DMS153 treated with DMSO at 0.1 percent for 48 hours (cell line): ENCODE data around the gene RAB3A.
"Not testable (repeated sequence)": the region's sequence is repeated elsewhere in the genome, so short reads cannot be mapped to it uniquely, and the experiment has no call there.

ENCODE experiments used
- DNase-seq: peaks from one replicate; lab custom pipeline; 2025; ENCODE audit not compliant: unreplicated experiment; lab: John Stamatoyannopoulos, UW

The RAB3A gene

DNA sequence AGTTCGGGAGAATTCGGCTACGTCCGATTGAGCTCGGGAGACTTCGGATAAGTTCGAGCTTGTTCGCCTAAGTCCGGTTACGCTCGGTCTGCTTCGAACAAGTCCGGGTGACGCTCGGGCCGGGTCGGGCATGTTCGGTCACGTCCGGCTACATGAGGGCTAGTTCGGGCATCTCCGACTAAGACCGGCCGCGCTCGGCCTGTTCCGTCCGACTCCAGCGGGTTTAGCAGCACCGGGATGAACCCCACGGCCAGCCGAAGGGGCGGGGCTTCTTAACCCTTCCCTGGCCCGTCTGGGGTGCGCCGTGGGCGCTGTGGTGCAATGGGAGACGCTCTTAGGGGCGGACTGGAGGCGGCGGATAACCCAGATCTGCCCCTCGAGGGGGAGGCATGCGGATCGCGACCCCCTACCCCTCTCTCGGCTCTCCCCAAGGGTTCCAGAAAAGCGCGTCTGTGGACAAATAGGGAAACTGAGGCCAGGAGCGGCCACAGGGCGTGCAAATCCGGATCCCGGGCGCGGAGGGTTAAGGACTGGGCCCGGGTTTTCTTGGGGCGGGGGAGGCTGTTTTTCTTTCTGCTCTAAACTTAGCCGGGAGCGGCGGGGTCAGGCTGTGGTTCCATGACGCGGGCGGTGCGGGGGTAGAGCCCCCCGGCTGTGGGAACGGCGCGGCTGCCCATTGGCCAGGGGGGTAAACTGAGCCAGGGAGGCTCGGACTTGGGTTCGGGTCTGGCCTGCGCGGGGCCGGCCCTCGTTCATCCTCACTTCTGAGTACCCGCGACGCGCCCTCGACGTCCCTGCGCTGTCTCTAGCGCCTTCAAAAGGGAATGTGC lies 20.9 kb upstream of the RAB3A start:
- peak; percentile 84 for DNase-seq

DNA sequence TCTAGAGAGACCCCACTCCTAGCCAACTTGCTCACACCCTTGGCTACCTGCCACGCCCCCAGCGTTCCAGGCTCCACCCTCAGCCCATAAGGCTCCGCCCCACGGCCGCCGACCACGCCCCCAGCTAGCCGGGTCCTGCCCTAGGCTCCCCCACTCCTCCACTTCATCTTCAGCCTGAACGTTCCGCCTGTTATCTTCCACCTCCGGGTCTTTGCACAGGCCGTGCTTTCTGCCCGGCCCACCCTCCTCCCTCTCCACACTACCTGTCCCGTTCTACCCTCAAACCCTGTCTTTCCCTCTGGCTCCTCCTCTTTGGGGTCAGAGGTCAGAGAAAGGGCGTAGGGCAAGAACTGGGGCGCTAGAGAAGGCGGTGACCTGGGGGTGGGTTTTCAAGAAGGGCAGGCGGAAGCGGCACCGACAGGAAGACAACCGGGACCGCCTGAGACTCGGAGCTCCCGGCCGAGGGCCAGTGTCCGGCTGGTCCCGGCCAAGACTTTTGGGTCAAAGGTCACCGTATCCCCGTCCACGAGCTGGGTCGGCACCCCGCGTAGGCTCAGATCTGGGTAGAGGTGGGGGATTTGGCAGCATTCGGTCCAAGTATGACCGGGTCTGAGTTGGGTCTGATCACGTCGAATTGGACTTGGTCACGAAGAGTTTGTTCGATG lies 20.1 kb upstream of the RAB3A start:
- peak; percentile 21 for DNase-seq

DNA sequence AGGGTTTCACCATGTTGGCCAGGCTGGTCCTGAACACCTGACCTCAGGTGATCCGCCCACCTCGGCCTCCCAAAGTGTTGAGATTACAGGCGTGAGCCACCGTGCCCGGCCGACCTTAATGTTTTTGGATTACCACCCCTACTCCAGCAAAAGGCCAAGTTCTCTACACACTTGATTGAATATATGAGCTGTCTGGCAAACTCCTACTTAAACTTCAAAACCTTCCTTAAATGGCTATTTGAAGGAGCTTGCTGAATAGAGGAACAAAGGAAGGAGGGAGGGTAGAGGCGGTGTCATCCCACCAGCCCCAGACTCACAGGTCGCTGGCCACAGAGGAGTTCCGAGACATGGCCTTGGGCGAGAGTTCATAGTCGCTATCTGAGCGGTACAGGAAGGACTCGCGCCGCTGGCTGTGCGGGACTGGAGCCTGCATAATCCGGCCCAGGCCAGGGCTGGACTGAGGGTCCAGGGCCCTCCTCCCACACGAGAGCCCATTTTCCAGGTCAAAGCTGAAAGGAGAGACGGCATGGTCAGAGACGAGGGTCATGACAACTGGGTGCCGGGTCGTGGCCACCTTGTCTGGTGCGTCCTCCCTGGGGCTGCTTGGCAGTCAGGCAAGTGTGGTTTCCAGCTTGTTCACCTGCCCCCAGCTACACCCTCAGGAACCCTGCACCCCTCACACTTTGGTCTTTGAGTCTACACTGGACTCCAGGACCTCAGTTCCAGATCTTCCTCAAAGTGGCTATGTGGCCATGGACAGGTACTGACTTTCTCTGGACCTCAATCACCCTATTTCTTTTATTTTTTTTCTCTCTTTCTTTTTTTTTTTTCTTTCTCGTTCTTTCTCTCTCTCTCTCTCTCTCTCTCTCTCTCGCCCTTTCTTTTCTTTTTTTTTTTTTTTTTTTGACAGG lies 18.2 kb upstream of the RAB3A start:
- no peak for DNase-seq

DNA sequence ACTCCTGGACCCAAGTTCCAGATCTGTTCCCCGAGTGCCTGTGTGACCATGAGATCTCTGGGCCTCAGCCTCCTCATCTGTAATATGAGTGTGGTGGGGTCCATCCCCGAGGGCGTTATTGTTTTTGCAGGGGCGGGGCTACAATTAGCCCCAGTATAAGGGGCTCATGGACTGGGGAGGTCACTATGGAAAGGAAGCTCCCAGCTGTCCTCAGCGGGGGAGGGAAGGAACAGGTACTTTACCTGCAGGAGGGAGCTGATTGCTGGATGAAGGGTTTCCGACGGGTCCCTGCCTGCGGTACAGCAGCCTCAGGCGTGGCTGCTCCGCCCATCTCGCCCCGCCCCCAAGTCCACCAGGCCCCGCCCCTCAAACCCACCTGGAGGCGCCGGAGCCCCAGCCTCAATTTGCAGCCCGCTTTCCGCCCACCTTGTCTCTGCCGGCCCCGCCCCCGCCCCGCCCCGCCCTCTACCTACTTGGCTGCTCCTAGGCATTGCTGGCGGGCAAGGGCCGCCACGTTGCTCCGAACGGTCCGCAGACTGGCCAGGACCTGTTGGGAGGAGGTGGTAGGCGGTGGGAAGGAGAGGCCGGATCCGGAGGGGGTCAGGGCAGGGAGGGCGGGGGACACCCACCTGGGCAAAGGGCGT lies 16.9 kb upstream of the RAB3A start:
- DNase-seq = no peak

DNA sequence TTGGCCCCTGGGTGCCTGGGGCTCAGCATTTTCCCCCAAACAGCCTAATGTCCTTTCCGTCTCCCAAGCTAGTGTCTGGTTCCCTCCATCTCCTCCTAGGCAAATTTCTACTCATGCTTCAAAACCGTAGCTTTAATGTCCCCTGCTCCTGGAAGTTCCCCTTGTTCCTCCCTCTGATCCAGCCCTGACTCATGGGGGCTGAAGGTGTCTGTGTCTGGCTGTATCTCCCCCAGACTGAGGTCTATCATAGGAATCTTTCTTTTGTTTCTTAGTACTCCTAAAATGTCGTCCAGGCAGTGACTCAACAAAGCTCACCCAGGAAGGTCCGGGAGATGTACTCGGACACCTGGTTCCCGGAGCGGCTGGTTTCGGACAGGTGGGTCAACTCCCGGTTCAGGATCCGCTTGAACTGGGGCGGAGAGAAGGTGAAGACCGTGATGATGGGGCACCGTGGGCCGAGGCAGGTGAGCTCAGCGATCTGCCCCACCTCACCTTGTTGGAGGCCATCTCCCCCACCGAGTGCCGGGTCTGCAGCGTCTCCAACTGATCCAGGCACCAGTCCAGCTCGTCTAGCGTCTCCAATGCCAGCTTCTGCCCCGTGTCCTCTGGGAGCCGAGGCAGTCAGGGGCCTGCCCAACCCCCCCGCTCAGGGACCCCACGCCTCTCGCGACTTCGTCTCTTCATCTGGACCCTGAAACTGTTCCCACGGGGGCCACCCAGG lies 16.2 kb upstream of the RAB3A start:
- no peak for DNase-seq

DNA sequence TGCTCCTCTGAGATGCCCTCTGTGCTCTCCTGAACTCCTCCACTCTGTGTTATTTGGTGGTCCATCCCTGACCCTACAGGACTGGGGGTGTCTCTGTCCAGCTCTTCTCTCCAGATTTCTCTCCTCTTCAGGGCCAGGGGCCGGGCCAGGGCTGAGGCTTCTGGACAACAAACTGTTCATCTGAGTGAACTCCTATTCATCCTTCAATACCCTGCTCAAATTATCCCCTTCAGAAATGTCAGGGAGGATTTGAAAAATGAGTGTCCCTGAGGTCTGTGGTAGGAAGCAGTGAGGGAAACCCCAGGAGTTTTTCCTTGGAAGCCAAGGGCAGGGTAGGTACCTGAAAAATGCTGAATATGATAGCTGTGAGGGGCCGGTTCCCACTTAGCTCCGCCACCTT lies 14.8 kb upstream of the RAB3A start:
- DNase-seq = no peak

DNA sequence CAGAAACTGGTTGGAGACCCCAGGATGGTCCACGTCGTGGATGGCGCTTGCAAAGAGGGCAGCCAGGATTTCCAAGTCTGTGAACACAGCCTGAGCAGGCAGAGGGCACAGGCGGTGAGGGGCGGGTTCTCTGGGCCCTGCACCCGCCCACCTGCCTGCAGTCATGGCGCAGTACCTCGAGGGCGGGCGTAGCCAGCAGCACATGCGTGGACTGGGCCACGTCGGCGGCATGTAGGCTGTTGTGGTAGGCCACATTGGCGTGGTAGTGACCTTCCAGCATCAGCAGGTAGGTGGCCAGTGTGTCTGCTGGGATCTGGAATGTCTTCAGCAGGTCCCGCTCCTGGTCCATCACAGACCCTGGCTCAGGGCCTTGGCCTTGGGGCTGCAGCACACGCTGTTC lies 14.3 kb upstream of the RAB3A start:
- no peak for DNase-seq

DNA sequence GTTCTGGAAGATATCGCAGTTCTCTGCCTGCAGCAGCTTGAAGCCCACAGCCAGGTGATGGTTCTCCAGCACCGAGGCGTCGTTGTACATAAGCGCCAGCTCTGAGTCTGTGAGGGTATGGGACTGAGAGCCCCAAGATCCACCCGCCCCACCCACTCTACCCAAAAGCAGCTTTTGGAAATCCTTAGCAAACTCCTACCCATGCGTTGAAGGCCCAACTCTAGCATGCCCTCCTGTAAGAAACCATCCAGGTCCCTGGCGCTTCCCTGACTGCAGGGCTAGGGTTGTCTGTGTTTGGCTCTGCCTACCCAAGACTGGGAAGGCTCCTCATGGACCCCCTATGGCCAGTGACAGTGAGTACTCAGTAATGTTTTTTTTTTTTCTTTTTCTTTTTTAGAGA lies 12.9 kb upstream of the RAB3A start:
- no peak for DNase-seq

DNA sequence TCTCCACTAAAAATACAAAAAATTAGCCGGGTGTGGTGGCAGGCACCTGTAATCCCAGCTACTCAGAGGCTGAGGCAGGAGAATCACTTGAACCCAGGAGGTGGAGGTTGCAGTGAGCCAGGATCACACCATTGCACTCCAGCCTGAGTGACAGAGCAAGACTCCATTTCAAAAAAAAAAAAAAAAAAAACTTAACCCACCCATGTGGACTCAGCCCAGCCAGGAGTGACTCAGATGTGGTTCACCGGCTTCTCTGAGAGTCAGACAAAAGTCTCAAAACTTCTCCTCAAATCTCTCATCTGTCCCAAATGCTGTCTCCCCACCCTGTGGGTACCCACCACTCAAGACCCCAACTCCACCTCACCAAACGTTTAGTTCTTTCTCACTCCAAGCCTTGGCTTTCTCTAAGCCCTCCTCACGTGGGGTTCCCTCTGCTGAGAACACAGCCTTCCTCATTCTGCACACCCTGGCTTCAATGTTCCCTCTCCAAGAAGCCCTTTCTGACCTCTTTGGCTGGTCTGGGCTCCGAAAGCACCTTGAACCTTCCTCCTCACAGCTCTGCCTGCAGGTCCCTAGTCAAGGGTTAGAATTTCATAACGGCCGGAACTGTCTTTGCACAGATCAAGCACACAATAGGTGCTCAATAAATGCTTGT lies 11.1 kb upstream of the RAB3A start:
- no peak for DNase-seq

DNA sequence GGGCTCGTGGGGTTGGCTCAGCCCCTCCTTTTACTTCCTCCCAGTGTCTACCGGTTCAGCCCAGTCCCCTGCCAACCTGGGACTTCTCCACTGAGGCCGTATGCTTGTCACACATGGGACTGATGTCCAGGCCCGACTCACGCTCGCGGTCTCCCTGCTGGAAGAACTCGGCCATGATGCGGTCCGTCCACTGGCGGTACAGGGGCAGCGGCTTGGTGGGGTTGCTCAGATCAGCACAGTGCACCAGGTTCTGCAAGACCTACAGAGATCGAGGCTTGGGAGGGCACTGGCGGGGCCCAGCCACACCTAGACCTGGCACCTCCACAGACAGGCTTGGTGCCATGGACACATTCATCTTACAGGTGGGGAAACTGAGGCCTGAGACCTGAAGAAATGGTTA lies 7.8 kb upstream of the RAB3A start:
- DNase-seq = no peak

DNA sequence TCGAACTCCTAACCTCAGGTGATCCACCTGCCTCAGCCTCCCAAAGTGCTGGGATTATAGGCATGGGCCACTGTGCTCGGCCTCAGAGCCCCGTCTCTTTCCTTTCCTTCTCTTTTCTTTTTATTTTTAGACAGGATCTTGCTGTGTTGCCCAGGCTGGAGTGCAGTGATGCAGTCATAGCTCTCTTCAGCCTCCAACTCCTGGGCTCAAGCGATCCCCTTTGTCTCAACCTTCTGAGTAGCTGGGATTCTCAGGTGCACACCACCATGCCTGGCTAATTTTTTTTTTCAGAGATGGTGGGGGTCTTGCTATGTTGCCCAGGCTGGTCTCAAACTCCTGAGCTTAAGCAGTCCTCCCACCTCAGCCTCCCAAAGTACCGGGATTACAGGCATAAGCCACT lies 6.1 kb upstream of the RAB3A start:
- not testable (repeated sequence) for DNase-seq

DNA sequence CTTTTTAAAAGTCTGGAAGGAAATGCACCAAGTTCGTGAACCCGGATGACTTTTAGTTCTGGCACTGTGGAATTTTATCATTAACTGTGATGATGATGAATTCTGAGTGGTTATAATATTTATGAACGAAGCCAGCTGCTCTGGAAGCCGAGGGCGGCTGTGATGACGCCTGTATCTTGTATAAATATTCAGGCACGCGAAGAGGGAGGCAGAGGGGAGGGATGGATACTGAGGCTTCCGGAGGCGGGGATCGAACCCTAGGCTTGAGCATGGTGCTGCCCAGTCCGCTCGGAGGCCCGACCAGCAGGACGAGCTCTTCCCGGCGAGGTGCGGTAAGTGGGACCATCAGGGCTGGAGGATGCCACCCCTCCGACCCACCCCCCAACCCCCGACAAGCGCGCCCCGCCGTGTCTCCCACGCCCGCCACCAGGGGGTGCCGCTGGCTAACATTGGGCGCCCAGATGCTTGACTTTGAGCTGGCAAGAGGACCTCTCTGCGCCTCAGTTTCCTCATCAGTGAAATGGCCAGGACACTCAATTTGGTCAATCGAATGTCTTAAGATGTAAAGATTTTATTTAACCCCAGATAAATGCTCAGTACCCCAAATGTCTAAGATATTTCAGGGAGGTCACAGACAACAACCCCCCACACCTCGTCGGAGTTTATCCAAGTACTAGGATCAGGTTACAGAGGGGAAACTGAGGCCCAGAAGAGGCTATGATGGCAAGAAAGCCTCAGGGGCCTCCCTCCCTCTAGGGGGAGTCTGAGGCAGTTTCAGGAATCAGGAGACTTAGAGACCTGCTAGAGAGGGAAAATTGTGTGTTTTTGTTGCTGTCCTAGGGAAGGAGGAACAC lies 4.5 kb upstream of the RAB3A start:
- no peak for DNase-seq

DNA sequence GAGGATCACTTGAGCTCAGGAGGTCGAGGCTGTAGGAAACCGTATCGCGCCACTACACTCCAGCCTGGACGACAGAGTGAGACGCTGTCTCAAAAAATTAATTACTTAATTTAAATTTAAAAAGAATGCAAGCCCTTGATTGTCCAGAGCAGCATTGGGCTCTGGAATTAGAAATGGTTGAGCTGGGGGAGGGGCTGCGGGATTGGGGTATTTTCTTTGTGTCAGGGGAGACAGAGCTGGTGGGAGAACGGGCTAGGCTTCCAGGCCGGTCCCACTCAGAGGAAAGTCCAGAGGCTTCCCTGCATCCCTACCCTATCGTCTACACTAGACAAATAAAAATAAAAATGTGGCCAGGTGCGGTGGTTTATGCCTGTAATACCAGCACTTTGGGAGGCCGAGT lies 2.2 kb upstream of the RAB3A start:
- no peak for DNase-seq

DNA sequence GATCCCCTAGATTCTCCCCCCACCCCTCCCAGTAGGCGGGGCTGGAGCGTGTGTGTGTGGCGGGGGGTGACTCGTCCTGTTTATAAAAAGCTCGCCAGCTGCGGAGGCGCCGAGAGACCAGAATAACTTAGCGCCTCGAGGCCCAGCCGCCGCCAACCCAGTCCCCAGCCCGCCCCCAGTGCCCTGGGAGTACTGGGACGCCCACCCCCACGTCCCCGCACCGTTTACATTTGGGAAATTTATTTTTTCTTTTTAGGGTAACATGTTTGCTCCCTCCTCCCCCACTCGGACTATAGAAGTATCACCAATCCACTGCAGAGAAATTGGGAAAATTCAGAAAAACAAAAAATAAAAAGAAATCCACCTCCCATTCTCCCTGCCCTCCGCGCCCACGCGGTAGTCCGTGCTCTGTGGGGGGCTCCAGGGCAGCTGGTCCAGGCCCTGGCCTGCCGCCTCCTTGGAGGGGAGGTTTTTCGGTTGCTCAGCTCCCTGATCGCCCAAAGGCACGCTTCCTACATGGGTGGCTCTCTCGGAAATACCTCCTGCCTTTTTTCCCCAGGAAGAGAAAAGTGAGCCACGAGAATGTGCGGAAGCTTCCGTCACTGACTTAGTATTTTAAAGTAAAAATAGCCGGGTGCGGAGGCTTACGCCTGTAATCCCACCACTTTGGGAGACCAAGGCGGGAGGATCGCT lies 1.5 kb upstream of the RAB3A start:
- DNase-seq = no peak

DNA sequence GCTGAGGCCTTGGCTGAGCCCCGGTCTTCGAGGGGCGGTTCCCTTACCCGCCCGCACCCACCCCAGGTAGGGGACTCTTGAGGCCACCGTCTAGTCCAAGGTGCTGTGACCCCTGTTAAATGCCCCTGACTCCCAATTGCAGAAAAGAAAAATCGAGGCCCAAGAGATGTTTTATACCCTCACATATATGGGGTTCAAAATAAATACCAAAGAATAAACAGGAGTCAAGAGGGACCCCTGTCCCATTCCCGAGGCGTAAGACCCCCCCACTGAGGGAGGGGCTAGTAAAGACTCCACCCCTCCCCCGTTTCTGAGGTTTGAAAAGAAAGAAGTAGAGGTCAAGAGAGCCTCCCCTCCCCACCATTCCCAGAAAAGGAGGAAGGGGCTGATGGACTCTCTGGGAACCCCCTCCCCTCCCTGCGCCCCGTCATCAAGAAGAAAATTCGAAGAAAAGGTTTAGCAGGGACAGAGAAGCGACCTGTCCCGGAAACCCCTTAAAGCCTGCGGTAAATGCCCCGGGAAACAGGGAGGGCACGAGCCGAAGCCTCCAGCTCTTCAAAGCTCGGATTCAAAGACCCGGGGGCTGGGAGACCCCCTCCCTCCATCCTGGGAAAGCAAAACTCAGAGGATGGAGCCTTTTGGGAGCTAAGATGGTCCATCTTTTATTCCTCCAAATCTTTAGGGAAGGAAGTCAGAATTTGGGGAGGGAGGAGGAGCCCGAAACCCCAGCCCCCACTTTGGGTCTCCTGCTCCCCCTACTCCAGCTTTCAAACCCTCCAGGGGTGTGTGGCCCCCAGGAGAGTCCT lies 755 bp upstream of the RAB3A start:
- peak; percentile 68 for DNase-seq

DNA sequence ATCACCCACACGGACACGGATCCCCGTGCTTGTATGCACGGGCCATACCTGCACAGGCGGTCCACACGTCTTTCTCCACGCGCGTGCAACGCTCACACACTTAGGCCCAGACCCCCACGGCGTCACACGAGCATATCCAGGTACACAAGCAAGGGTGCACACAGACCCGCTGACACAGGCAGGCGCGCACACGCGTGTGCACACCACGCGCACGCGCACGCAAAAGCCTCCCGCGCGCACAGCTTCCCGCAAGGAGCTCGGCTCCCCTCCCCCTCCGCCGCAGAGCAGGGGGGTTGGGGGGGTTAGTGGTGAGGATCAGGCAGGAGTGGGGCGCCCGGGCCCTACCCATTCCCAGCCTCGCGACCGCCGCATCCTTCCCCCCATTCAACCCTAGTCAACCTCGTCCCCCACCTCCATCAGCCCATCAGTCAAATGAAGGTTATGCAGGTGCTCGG lies 407 bp downstream of the RAB3A start:
- DNase-seq = no peak

DNA sequence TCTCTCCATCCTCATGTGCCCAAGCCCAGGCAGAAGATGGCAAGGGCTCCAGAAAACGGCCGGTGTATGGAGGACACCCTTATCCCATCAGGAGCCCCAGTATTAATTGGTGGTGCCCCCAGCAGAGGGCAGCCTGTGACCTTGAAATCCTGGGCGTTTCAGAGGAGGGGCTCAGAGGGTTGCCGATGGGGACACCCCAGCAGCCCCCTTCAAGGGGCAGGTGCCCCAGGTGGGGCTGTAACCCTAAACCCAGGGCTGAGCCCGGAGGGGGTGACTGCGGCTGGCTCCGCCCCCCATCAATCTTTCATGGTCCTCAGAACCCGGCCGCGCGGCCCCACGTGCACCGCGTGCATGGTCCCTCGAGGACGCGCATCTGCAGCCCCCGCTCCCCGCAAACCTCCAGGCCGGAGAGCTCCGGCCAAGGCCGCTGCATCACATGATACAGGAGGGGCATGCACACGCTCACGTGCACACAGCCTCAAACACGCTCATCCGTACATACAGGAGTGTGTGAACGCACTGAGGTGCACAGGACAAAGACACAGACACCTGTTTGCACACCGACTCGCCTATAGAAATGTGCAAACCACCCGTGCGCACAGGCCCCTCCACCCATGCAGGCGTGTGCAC lies 949 bp downstream of the RAB3A start:
- DNase-seq = no peak
